Mucosa of descending colon (tissue), 3 donors: ENCODE measurements around the gene BRMS1L. TPM values are rescaled to one million over a fixed set of nuclear protein-coding genes. Genes with fewer than 3 reads are reported as not detected.
"Not testable (repeated sequence)": the region's sequence is repeated elsewhere in the genome, so short reads cannot be mapped to it uniquely, and the experiment has no call there.

Experiments
- ATAC-seq: fragments of 200-7000 bp; cut with Tn5 transposase; one replicate; pipeline ENCODE4 v1.9.1; 2020; ENCODE audit warnings: mild to moderate bottlenecking, moderate library complexity
- DNase-seq, 3 donors: peaks; one replicate each; pipeline ENCODE4 v3.0.0-alpha.2; 2020
- H3K36me3 ChIP-seq: fragments of 200-600 bp; one replicate; pipeline ENCODE4 v1.8.0; 2021; ENCODE audit warnings: low read depth, mild to moderate bottlenecking
- H3K4me1 ChIP-seq: fragments of 200-600 bp; one replicate; pipeline ENCODE4 v1.8.0; 2021; ENCODE audit warnings: low read depth, mild to moderate bottlenecking
- H3K4me3 ChIP-seq: fragments of 200-600 bp; one replicate; pipeline ENCODE4 v1.8.0; 2021; ENCODE audit warnings: mild to moderate bottlenecking
- H3K9me3 ChIP-seq: fragments of 200-600 bp; one replicate; pipeline ENCODE4 v1.8.0; 2021; ENCODE audit warnings: mild to moderate bottlenecking
- intact Hi-C, 2 donors: fragments of 100-400 bp; cut with DNase I in 1 of 2; cut with micrococcal nuclease in 1 of 2; formaldehyde crosslinking; loops; one replicate each; pipeline versions ENCODE4 v1.11.0 to v1.11.1; 2022; cut with DNase I, micrococcal nuclease
- long read RNA-seq, 2 donors: library from polyadenylated mRNA; unstranded; transcript quantifications; one replicate each; pipeline ENCODE4 v2.0.0, GENCODE V29; 2019 to 2021
- total RNA-seq, 3 donors: library from RNA; stranded (reverse); fragmentation: NEBNext Ultra II Directional in 2 of 3; extraction: Animal tissue kit (Norgen Biotek cat#: 25700) in 2 of 3; gene quantifications; one replicate each; pipeline versions ENCODE4 v1.2.1 to v1.2.4, GENCODE V29; 2021 to 2023
- TF ChIP-seq, protein P1 (sequence below): fragments of 200-600 bp; IDR thresholded peaks from one replicate; pipeline ENCODE4 v1.8.0; 2022; ENCODE audit warnings: antibody characterized with exemption, mild to moderate bottlenecking
- donor health status: DM: no; HTN: no; CAD: no; lungs with moderate emphysema.
- donor health status: DM: no; HTN: no; CAD: no.
- donor health status: DM: no; HTN: yes; CAD: no.

Gene BRMS1L, protein sequence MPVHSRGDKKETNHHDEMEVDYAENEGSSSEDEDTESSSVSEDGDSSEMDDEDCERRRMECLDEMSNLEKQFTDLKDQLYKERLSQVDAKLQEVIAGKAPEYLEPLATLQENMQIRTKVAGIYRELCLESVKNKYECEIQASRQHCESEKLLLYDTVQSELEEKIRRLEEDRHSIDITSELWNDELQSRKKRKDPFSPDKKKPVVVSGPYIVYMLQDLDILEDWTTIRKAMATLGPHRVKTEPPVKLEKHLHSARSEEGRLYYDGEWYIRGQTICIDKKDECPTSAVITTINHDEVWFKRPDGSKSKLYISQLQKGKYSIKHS
- 1 to 10 TPM; 3.0 to 9.4 (median 3.3) TPM for total RNA-seq
- long read RNA-seq, donor 1, transcript BRMS1L-201 (10 exons, 2,657 nt): major isoform, 12 of 13 reads
- long read RNA-seq, donor 1, partial matches to known transcripts: 0 of 13 reads
- long read RNA-seq, donor 1, other reads (novel, unspliced or antisense): 1 of 13 reads
- long read RNA-seq, donor 2, partial matches to known transcripts: 0 of 1 reads
- long read RNA-seq, donor 2, other reads (novel, unspliced or antisense): 1 of 1 reads

DNA sequence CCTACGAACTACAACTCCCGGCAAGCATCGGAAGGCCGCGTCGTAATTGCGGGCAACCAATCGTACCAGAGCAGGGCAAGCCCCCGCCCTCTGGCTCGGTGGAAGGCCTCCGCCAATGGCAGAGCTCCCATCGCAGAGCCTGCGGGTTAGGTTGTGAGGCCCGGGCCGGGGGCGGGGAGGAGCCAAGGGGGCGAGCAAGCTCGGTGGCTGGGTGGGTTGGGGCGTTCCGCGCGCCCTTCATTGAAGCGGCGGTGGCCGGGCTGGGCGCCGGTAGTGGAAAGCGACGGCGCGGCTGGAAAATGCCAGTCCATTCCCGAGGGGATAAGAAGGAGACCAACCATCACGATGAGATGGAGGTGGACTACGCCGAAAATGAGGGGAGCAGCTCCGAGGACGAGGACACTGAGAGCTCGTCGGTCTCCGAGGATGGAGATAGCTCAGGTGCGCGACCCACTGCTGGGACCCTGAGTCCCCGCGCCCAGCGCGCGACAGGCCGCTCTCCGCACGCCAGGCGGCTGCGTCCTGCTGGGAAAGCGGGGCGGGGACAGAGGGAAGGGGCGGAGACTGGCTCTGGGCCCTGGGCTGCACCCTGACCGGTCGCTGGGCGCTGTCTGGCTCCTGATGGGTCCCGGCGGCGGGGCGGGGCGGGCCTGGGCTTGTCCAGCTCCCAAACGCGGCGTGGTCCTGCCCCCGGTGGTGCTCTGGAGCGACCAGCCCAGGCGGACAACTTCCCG, at the start of gene BRMS1L:
Gene BRMS1L, plus strand, starts transcription at position 121 of the 734 bp plus-strand sequence. Its CDS starts 179 bp downstream, at position 300.
- TF ChIP-seq, protein P1, sequence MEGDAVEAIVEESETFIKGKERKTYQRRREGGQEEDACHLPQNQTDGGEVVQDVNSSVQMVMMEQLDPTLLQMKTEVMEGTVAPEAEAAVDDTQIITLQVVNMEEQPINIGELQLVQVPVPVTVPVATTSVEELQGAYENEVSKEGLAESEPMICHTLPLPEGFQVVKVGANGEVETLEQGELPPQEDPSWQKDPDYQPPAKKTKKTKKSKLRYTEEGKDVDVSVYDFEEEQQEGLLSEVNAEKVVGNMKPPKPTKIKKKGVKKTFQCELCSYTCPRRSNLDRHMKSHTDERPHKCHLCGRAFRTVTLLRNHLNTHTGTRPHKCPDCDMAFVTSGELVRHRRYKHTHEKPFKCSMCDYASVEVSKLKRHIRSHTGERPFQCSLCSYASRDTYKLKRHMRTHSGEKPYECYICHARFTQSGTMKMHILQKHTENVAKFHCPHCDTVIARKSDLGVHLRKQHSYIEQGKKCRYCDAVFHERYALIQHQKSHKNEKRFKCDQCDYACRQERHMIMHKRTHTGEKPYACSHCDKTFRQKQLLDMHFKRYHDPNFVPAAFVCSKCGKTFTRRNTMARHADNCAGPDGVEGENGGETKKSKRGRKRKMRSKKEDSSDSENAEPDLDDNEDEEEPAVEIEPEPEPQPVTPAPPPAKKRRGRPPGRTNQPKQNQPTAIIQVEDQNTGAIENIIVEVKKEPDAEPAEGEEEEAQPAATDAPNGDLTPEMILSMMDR: no peak
- no peaks in the 10 kb centered on the region for H3K9me3 ChIP-seq
- ATAC-seq (peak; percentile 98), DNase-seq (peak; percentile 97 to 99 (median 98))
- intact Hi-C loops: no loop called here
- no peaks in the 10 kb centered on the region for H3K36me3 ChIP-seq
- H3K4me1 ChIP-seq: no peaks in the 10 kb centered on the region
- peak within 1 kb of the TSS; percentile 85 for H3K4me3 ChIP-seq

DNA sequence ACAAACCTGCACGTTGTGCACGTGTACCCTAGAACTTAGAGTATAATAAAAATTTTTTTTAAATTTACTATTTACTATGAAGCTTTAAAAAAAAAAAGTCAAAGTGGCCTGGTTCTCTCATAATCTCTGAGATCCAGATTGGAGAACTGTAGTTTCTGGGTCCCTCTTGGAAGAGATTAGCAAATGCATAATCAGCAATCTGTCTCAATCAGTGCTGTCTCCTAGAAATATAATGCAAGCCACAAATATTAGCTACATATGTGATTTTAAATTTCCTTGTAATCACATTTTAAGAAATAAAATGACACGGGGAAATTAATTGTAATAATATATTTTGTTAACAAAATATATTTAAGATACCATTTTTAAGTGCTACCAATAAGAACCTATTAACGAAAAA, 49.3 kb upstream of the BRMS1L start:
- DNase-seq: no peak
- no peaks in the 10 kb centered on the region for H3K36me3 ChIP-seq
- intact Hi-C loops: no loop called here
- H3K4me3 ChIP-seq: no peak overlapping the region
- no peak for ATAC-seq
- no peaks in the 10 kb centered on the region for H3K4me1 ChIP-seq
- TF ChIP-seq, protein P1: no peak
- peaks cover 3% of the 10 kb centered on the region for H3K9me3 ChIP-seq

DNA sequence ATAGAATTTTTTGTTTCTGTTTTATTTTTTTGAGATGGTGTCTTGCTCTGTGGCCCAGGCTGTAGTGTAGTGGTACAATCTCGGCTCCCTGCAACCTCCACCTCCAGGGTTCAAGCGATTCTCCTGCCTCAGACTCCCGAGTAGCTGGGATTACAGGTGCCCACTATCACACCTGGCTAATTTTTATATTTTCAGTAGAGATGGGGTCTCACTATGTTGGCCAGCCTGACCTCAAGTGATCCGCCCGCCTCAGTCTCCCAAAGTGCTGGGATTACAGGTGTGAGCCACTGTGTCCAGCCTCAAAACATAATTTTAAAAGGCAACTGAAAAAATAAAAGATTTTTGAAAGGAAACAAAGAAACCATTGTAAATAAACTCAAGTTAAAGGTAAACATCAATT, 48.6 kb upstream of the BRMS1L start:
- H3K9me3 ChIP-seq, ATAC-seq, H3K36me3 ChIP-seq, H3K4me1 ChIP-seq, DNase-seq, H3K4me3 ChIP-seq, intact Hi-C loops: not testable (repeated sequence)

DNA sequence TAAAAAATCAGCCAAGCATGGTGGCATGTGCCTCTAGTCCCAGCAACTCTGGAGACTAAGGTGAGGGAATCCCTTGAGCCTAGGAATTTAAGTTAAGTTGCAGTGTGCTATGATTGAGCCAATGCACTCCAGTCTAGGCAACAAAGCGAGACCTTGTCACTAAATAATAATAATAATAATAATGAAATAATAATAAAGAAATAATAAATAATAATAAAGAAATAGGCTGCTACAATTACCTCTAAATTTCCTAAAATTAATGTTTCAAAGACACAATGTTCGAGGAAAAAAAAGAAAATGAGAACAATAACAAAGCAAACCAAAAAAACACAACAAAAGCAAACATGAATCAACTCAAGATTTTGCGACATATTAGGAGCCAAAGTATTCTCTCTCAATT, 46.8 kb upstream of the BRMS1L start:
- TF ChIP-seq, protein P1: no peak
- Histone ChIP-seq H3K9me3 (peaks cover 3% of the 10 kb centered on the region), H3K36me3 (no peaks in the 10 kb centered on the region), H3K4me1 (no peaks in the 10 kb centered on the region), H3K4me3 (no peak overlapping the region)
- intact Hi-C loops: no loop called here
- ATAC-seq (no peak), DNase-seq (no peak)

DNA sequence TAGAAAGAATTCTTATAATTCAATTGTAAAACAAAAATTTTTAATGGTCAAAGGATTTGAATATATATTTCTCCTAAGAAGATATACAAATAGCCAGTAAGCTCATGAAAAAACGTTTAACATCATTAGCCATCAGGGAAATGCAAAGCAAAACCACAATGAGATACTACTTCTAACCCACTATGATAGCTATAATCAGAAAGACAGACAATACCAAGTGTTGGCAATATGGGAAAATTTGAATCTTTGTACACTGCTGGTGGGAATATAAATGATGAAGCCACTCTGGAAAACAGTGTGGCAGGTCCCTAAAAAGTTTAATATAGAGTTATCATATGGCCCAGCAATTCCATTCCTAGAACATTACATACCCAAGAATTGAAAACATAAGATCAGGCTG, 42.4 kb upstream of the BRMS1L start:
- intact Hi-C loops: no loop called here
- Histone ChIP-seq H3K4me1 (no peaks in the 10 kb centered on the region), H3K4me3 (no peak overlapping the region), H3K9me3 (peaks cover 3% of the 10 kb centered on the region), H3K36me3 (no peaks in the 10 kb centered on the region)
- DNase-seq (no peak), ATAC-seq (no peak)
- TF ChIP-seq, protein P1: no peak

DNA sequence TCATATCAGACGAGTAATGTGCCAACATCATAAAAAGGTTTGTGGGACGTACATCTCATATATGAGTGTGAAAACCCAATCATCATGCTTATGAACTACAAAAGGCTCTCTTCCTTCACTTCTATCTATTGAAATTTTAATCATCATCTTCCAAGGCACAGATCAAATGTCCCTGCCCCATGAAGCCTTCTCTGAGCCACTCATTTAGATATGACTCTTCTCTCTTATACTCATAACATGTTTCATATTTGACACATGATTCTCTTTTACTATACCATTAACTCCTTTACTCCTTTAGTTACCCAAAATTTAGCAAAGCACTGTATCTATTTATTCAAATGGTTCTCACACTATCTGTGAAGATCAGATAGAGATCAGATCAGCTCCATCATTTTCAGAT, 39.3 kb upstream of the BRMS1L start:
- no peaks in the 10 kb centered on the region for H3K4me1 ChIP-seq
- no peak for DNase-seq
- TF ChIP-seq, protein P1: no peak
- no peak for ATAC-seq
- intact Hi-C loops: no loop called here
- H3K36me3 ChIP-seq: no peaks in the 10 kb centered on the region
- no peak overlapping the region for H3K4me3 ChIP-seq
- H3K9me3 ChIP-seq: no peaks in the 10 kb centered on the region
